ENCODE data around the gene SMIM30. TPM values are rescaled to one million over a fixed set of nuclear protein-coding genes. Genes with fewer than 3 reads are reported as not detected.

Gene SMIM30
- total RNA-seq, 1 donor from 2014 or later: 33.6 TPM

DNA sequence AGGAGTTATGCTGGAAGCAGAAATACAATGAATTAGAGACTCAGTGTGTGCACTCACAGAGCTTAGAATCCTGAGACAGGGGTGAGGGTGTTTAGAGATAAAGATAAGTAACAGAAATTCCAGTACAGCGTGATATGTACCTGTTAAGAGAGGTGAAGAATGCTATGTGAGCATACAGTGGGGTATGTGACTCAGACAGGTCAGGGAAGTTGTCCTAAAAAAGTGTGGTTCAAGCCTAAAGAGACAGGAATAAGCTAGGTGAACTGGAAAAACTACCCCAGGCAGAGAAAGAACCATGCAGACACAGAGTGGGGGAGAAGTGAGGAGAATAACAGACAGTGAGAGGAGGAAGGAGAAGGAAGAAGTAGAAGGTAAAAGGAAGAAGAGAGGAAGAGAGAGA lies 8.6 kb downstream of the SMIM30 start:
- TF ChIP-seq, protein P1, sequence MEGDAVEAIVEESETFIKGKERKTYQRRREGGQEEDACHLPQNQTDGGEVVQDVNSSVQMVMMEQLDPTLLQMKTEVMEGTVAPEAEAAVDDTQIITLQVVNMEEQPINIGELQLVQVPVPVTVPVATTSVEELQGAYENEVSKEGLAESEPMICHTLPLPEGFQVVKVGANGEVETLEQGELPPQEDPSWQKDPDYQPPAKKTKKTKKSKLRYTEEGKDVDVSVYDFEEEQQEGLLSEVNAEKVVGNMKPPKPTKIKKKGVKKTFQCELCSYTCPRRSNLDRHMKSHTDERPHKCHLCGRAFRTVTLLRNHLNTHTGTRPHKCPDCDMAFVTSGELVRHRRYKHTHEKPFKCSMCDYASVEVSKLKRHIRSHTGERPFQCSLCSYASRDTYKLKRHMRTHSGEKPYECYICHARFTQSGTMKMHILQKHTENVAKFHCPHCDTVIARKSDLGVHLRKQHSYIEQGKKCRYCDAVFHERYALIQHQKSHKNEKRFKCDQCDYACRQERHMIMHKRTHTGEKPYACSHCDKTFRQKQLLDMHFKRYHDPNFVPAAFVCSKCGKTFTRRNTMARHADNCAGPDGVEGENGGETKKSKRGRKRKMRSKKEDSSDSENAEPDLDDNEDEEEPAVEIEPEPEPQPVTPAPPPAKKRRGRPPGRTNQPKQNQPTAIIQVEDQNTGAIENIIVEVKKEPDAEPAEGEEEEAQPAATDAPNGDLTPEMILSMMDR (IDR thresholded peaks at IDR 0.05): no peak
- peaks cover 2% of the 10 kb centered on the region for H3K36me3 Mint-ChIP-seq (ENCODE audit: low read depth)
- no peak overlapping the region for H3K4me3 Mint-ChIP-seq (ENCODE audit: unreplicated experiment)
- peaks cover 5% of the 10 kb centered on the region for H3K4me1 Mint-ChIP-seq (ENCODE audit: low read depth)
- DNase-seq (ENCODE audit: low spot score): no peak
- H3K9me3 Mint-ChIP-seq (ENCODE audit: low read depth): no peaks in the 10 kb centered on the region
- H3K27ac Mint-ChIP-seq (ENCODE audit: unreplicated experiment): no peak overlapping the region
- no peaks in the 10 kb centered on the region for H3K27me3 Mint-ChIP-seq (ENCODE audit: low read depth)

DNA sequence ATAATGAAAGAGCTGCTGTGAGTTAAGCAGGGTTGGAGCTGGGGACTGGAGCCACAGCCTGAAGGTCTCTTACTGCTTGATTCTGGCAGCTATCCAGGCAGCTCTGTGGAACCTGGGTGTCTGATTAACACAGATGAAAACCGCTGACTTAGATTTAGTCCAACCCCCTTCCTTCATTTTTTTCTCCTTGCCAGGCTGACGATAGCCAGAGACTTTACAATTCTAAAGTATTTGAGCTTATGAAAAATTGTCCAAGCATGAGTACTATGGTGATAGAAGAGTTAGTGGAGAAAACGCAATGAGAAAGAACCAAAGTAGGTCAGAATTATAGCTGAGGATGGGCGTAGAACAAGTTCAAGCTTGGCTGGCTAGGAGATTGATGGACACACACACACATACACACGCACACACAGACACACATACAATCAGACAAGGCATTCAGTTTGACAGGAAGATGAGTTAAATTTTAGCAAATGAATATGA lies 18.2 kb downstream of the SMIM30 start:
- H3K36me3 Mint-ChIP-seq (ENCODE audit: low read depth): no peaks in the 10 kb centered on the region
- TF ChIP-seq, protein P1 (IDR thresholded peaks at IDR 0.05): no peak
- no peaks in the 10 kb centered on the region for H3K9me3 Mint-ChIP-seq (ENCODE audit: low read depth)
- no peak overlapping the region for H3K4me3 Mint-ChIP-seq (ENCODE audit: unreplicated experiment)
- no peak overlapping the region for H3K27ac Mint-ChIP-seq (ENCODE audit: unreplicated experiment)
- H3K4me1 Mint-ChIP-seq (ENCODE audit: low read depth): no peaks in the 10 kb centered on the region
- H3K27me3 Mint-ChIP-seq (ENCODE audit: low read depth): peaks cover 38% of the 10 kb centered on the region
- no peak for DNase-seq (ENCODE audit: low spot score)

DNA sequence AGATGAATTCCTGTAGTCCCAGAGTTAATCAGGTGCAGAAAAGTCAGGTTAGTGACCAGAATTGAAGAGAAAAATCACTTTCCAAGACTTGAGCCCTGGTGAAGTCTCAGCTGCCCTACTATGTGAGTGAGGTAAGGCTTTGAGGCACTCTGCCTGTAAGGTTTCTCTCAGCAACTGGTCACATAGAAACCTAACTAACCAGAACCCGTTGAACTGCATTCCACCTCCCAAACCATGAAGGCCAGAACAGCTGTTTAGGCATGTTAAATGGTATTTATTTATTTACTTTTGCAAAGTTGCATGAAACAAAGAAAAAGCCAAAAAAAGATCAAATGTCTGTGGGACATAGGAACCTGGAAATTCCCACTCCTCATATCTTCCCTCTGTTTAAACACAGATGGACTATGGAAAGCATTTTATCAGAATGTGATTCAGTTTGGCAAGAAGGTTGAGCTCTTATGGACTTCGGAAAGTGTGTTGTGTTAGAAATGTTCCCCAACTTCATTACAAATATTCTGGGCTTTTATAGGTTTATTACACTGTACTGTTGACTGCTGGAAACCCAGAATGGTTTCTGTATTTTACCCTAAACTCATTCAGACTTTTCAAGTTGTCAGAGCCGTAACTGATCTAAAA lies 19.0 kb downstream of the SMIM30 start:
- Mint-ChIP-seq H3K36me3 (ENCODE audit: low read depth) (no peaks in the 10 kb centered on the region), H3K9me3 (ENCODE audit: low read depth) (no peaks in the 10 kb centered on the region), H3K27me3 (ENCODE audit: low read depth) (peaks cover 43% of the 10 kb centered on the region), H3K4me1 (ENCODE audit: low read depth) (no peaks in the 10 kb centered on the region), H3K27ac (ENCODE audit: unreplicated experiment) (no peak overlapping the region), H3K4me3 (ENCODE audit: unreplicated experiment) (no peak overlapping the region)
- TF ChIP-seq, protein P1 (IDR thresholded peaks at IDR 0.05): no peak
- no peak for DNase-seq (ENCODE audit: low spot score)

DNA sequence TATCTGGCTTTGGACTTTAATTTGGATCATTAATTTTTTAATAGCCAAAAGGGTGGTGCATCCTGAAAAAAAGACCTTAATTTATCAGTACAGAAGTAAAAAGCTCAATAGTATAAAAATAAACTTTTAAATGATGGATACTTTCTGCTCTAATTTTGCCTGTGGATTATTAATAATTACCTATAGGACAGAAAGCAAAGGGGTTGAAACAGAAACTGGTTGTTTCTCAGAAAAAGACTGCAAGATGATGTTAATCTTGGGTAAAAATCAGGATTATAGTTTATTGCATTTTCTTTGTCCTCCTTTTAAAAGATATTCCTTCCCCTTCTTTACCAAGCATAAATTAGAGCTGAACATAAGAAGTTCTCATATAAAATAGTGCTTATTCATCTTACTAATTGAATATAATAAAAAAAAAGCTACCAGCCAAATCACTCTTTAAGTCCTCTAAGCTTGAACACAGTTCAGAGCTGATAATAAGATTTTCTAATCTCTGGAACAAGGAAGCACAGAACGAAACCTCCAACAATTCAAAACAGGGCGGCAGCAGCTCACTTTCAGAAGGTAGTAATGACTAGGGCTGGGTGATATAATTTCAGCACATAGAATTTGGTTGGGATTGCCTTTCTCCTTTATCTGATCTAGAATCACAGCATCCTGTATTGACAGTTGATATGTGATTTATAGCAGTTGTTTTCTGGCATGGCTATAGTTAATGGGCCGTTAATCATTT lies 23.7 kb downstream of the SMIM30 start:
- no peak for DNase-seq (ENCODE audit: low spot score)
- Mint-ChIP-seq H3K27ac (ENCODE audit: unreplicated experiment) (no peak overlapping the region), H3K9me3 (ENCODE audit: low read depth) (peaks cover under 1% of the 10 kb centered on the region), H3K4me3 (ENCODE audit: unreplicated experiment) (no peak overlapping the region), H3K27me3 (ENCODE audit: low read depth) (peaks cover 38% of the 10 kb centered on the region), H3K36me3 (ENCODE audit: low read depth) (no peaks in the 10 kb centered on the region), H3K4me1 (ENCODE audit: low read depth) (no peaks in the 10 kb centered on the region)
- TF ChIP-seq, protein P1 (IDR thresholded peaks at IDR 0.05): no peak

DNA sequence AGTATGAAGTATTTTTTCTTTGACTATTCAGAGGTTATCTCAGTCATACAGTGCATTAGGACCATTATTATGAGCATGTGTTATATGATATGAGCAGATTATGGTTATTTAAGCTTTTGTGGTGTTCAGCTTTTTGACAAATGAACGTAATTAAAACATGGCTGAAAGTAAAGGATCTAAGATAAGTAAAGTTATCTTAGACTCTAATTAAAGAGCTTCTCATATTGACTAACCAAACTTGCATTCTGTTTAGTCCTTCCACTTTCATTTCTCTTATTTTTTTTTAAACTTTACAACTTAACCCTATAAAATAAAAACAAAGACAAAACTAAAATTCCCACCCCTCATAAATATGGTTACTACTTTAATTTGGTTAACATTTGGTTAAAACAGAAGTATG lies 24.8 kb downstream of the SMIM30 start:
- TF ChIP-seq, protein P1 (IDR thresholded peaks at IDR 0.05): no peak
- no peaks in the 10 kb centered on the region for H3K4me1 Mint-ChIP-seq (ENCODE audit: low read depth)
- H3K4me3 Mint-ChIP-seq (ENCODE audit: unreplicated experiment): no peak overlapping the region
- H3K36me3 Mint-ChIP-seq (ENCODE audit: low read depth): no peaks in the 10 kb centered on the region
- H3K9me3 Mint-ChIP-seq (ENCODE audit: low read depth): peaks cover 2% of the 10 kb centered on the region
- H3K27me3 Mint-ChIP-seq (ENCODE audit: low read depth): peaks cover 38% of the 10 kb centered on the region
- no peak overlapping the region for H3K27ac Mint-ChIP-seq (ENCODE audit: unreplicated experiment)
- no peak for DNase-seq (ENCODE audit: low spot score)
